GM23248 (cell line): Measurements from ENCODE around the gene NFKB1. TPM values are rescaled to one million over a fixed set of nuclear protein-coding genes. Genes with fewer than 3 reads are reported as not detected.

Experiments
- DNase-seq: peaks from one replicate; pipeline ENCODE4 v3.0.0-alpha.2; 2015
- H2AFZ ChIP-seq: fragments of 200-600 bp; sonication (generic); 2 replicates; pipeline ENCODE4 v1.6.1; 2016; ENCODE audit warnings: antibody characterized with exemption
- H3F3A ChIP-seq: fragments of 200-600 bp; sonication (generic); 2 replicates; pipeline ENCODE4 v1.6.1; 2016; ENCODE audit warnings: mild to moderate bottlenecking, antibody characterized with exemption, mixed run types; ENCODE audit not compliant: insufficient read depth
- H3K27ac ChIP-seq: fragments of 200-600 bp; sonication (generic); 2 replicates; pipeline ENCODE4 v1.5.1; 2016; ENCODE audit warnings: mild to moderate bottlenecking
- H3K27me3 ChIP-seq: fragments of 200-600 bp; sonication (generic); replicated peaks from 2 replicates; pipeline ENCODE4 v1.6.1; 2016; ENCODE audit warnings: mild to moderate bottlenecking; ENCODE audit not compliant: insufficient read depth
- H3K36me3 ChIP-seq: fragments of 200-600 bp; sonication (generic); 2 replicates; pipeline ENCODE4 v1.6.1; 2016; ENCODE audit warnings: low read depth, mild to moderate bottlenecking
- H3K4me1 ChIP-seq: fragments of 200-600 bp; sonication (generic); 2 replicates; pipeline ENCODE4 v1.6.1; 2016; ENCODE audit warnings: mild to moderate bottlenecking; ENCODE audit not compliant: insufficient read depth
- H3K4me2 ChIP-seq: fragments of 200-600 bp; sonication (generic); one replicate; pipeline ENCODE4 v1.6.1; 2016; ENCODE audit warnings: mild to moderate bottlenecking; ENCODE audit not compliant: unreplicated experiment
- H3K4me3 ChIP-seq: fragments of 200-600 bp; sonication (generic); 2 replicates; pipeline ENCODE4 v1.5.1; 2016; ENCODE audit warnings: mild to moderate bottlenecking
- H3K79me2 ChIP-seq: fragments of 200-600 bp; sonication (generic); 2 replicates; pipeline ENCODE4 v1.6.1; 2016; ENCODE audit warnings: mild to moderate bottlenecking; ENCODE audit not compliant: insufficient read depth
- H3K9ac ChIP-seq: fragments of 200-600 bp; sonication (generic); 2 replicates; pipeline ENCODE4 v1.6.1; 2016; ENCODE audit warnings: mild to moderate bottlenecking
- H3K9me2 ChIP-seq: fragments of 200-600 bp; sonication (generic); 2 replicates; pipeline ENCODE4 v1.6.1; 2016; ENCODE audit warnings: mixed run types, mild to moderate bottlenecking, moderate library complexity; ENCODE audit not compliant: insufficient read depth
- H3K9me3 ChIP-seq: fragments of 200-600 bp; sonication (generic); one replicate; pipeline ENCODE4 v1.6.1; 2017; ENCODE audit warnings: low read depth
- H4K20me1 ChIP-seq: fragments of 200-600 bp; sonication (generic); 2 replicates; pipeline ENCODE4 v1.6.0; 2016; ENCODE audit not compliant: insufficient read depth
- EZH2 ChIP-seq: fragments of 200-600 bp; sonication (generic); IDR thresholded peaks from 2 replicates; pipeline ENCODE4 v1.6.1; 2018; ENCODE audit warnings: antibody characterized with exemption, mild to moderate bottlenecking; ENCODE audit not compliant: insufficient read depth, poor library complexity, severe bottlenecking
- EZH2phosphoT487 ChIP-seq: fragments of 200-600 bp; sonication (generic); IDR thresholded peaks from 2 replicates; pipeline ENCODE4 v1.6.1; 2018; ENCODE audit warnings: antibody characterized with exemption, moderate library complexity, mild to moderate bottlenecking, low read depth; ENCODE audit not compliant: insufficient read depth
- WGBS, 2 experiments: methylation state at CpG; one replicate each; pipeline ENCODE4 v1.1.6; 2015 to 2017; ENCODE audit warnings: low lambda C conversion rate in 2 of 2, low coverage in 1 of 2; ENCODE audit errors: missing lambda C conversion rate in 2 of 2; 5-methylcytosine and 5-hydroxymethylcytosine counted together
- in situ Hi-C: fragments of 300-500 bp; cut with MboI; formaldehyde crosslinking; loops from 2 replicates; pipeline ENCODE4 v1.15.0; 2020
- polyA plus RNA-seq: library from polyadenylated mRNA; unstranded; fragments of >200 nt; fragmentation: Nextera tagmentation; extraction: Ambion mirVana; gene quantifications from 2 replicates; pipeline ENCODE4 v1.2.1, GENCODE V29; 2016
- total RNA-seq: library from RNA; depleted of rRNA; stranded (reverse); fragments of >200 nt; shearing (Covaris generic); gene quantifications from 2 replicates; pipeline ENCODE4 v1.2.3, GENCODE V29; 2014

Gene NFKB1
- total and polyA plus RNA-seq, 2 experiments from 2014 or later: 5.8 to 30.2 TPM

GRCh38 chr4:102472441-102473013 lies 28.6 kb upstream of the NFKB1 start:
- no peak overlapping the region for H3K9ac ChIP-seq
- peaks cover 4% of the 10 kb centered on the region for H3K4me1 ChIP-seq
- H2AFZ ChIP-seq: no peak overlapping the region
- TF ChIP-seq EZH2: no peak
- no peak for TF ChIP-seq EZH2phosphoT487
- H3K4me3 ChIP-seq: no peak overlapping the region
- no peak overlapping the region for H3K4me2 ChIP-seq
- H3K9me3 ChIP-seq: no peaks in the 10 kb centered on the region
- H4K20me1 ChIP-seq: no peaks in the 10 kb centered on the region
- no peaks in the 10 kb centered on the region for H3K27me3 ChIP-seq
- H3K36me3 ChIP-seq: no peaks in the 10 kb centered on the region
- DNase-seq: no peak
- 70 to 80% methylated on average over 1 of the region's 1 CpG for WGBS, 2 experiments
- H3K79me2 ChIP-seq: no peaks in the 10 kb centered on the region
- H3K27ac ChIP-seq: no peak overlapping the region
- H3K9me2 ChIP-seq: no peaks in the 10 kb centered on the region
- in situ Hi-C loops: no loop called here
- H3F3A ChIP-seq: peaks cover 10% of the 10 kb centered on the region

- no peaks in the 10 kb centered on the region for H3K9me2 ChIP-seq
- H3K9ac ChIP-seq: no peak overlapping the region
- H4K20me1 ChIP-seq: no peaks in the 10 kb centered on the region
- 47% methylated on average over 1 of the region's 1 CpG for WGBS, 2 experiments
- peaks cover 14% of the 10 kb centered on the region for H3F3A ChIP-seq
- no peaks in the 10 kb centered on the region for H3K27me3 ChIP-seq
- no peak for TF ChIP-seq EZH2
- no peak for TF ChIP-seq EZH2phosphoT487
- no peak overlapping the region for H3K4me3 ChIP-seq
- H2AFZ ChIP-seq: no peak overlapping the region
- H3K79me2 ChIP-seq: no peaks in the 10 kb centered on the region
- no peaks in the 10 kb centered on the region for H3K9me3 ChIP-seq
- in situ Hi-C loops: no loop called here
- no peaks in the 10 kb centered on the region for H3K36me3 ChIP-seq
- no peak overlapping the region for H3K4me2 ChIP-seq
- peaks cover 8% of the 10 kb centered on the region for H3K4me1 ChIP-seq
- H3K27ac ChIP-seq: no peak overlapping the region
- no peak for DNase-seq
Measured at GRCh38 chr4:102473476-102473875, 27.7 kb upstream of the NFKB1 start.

GRCh38 chr4:102474736-102475504 lies 26.2 kb upstream of the NFKB1 start:
- H2AFZ ChIP-seq: no peak overlapping the region
- in situ Hi-C loops: no loop called here
- no peaks in the 10 kb centered on the region for H3K9me3 ChIP-seq
- peaks cover 8% of the 10 kb centered on the region for H3K4me1 ChIP-seq
- no peak for DNase-seq
- H4K20me1 ChIP-seq: no peaks in the 10 kb centered on the region
- 68 to 73% methylated on average over 5 of the region's 5 CpGs for WGBS, 2 experiments
- TF ChIP-seq EZH2 (no peak), EZH2phosphoT487 (no peak)
- no peaks in the 10 kb centered on the region for H3K9me2 ChIP-seq
- H3K9ac ChIP-seq: no peak overlapping the region
- peaks cover 14% of the 10 kb centered on the region for H3F3A ChIP-seq
- H3K27me3 ChIP-seq: no peaks in the 10 kb centered on the region
- no peak overlapping the region for H3K4me2 ChIP-seq
- no peak overlapping the region for H3K27ac ChIP-seq
- no peaks in the 10 kb centered on the region for H3K79me2 ChIP-seq
- no peak overlapping the region for H3K4me3 ChIP-seq
- no peaks in the 10 kb centered on the region for H3K36me3 ChIP-seq

- WGBS, 2 experiments: 38 to 41% methylated on average over 3 of the region's 3 CpGs
- no peaks in the 10 kb centered on the region for H3K9me3 ChIP-seq
- no peaks in the 10 kb centered on the region for H3K79me2 ChIP-seq
- no peaks in the 10 kb centered on the region for H3K36me3 ChIP-seq
- peak overlapping the region; percentile 13; the same call in 1 of the 2 replicates for H3K9ac ChIP-seq
- H3K4me2 ChIP-seq: peak overlapping the region; percentile 18
- peaks cover 8% of the 10 kb centered on the region for H3K4me1 ChIP-seq
- no peak for TF ChIP-seq EZH2phosphoT487
- no peak for TF ChIP-seq EZH2
- H3K27me3 ChIP-seq: no peaks in the 10 kb centered on the region
- no peaks in the 10 kb centered on the region for H3K9me2 ChIP-seq
- in situ Hi-C loops: no loop called here
- peaks cover 14% of the 10 kb centered on the region for H3F3A ChIP-seq
- peak overlapping the region; percentile 39 for H3K27ac ChIP-seq
- H4K20me1 ChIP-seq: no peaks in the 10 kb centered on the region
- peak overlapping the region; percentile 82 for H2AFZ ChIP-seq
- 0 out of 2 replicates have a peak overlapping the region, but pooled peaks have one; percentile 8 for H3K4me3 ChIP-seq
- peak; percentile 75 for DNase-seq
Measured at GRCh38 chr4:102477657-102478056, 23.5 kb upstream of the NFKB1 start.
